GM12878 (cell line): ENCODE measurements around the gene PGBD4. TPM values are rescaled to one million over a fixed set of nuclear protein-coding genes. Genes with fewer than 3 reads are reported as not detected.

Experiments
- ATF7 ChIP-seq: fragments of 450-650 bp; IDR thresholded peaks from 2 replicates; pipeline ENCODE4 v1.6.1; 2016; ENCODE audit warnings: low read depth, mild to moderate bottlenecking
- BRCA1 ChIP-seq: IDR thresholded peaks from 2 replicates; pipeline ENCODE4 v1.6.1; 2011; ENCODE audit warnings: low read depth, low read length, improper control_type of control experiment
- CUX1 ChIP-seq: IDR thresholded peaks from 2 replicates; pipeline ENCODE4 v1.6.1; 2012; ENCODE audit warnings: improper control_type of control experiment, low read depth, low read length; ENCODE audit not compliant: insufficient replicate concordance
- IRF4 ChIP-seq: IDR thresholded peaks from 2 replicates; pipeline ENCODE4 v1.6.1; 2011; ENCODE audit warnings: low read depth, low read length
- KLF5 ChIP-seq: fragments of 450-650 bp; IDR thresholded peaks from 2 replicates; pipeline ENCODE4 v1.6.1; 2014; ENCODE audit warnings: mild to moderate bottlenecking; ENCODE audit not compliant: partially characterized antibody
- LARP7 ChIP-seq: fragments of 450-650 bp; IDR thresholded peaks from 2 replicates; pipeline ENCODE4 v1.6.1; 2017; ENCODE audit warnings: mild to moderate bottlenecking
- MYC ChIP-seq: IDR thresholded peaks from 2 replicates; pipeline ENCODE4 v1.6.1; 2011; ENCODE audit warnings: mild to moderate bottlenecking, low read length, moderate library complexity, inconsistent platforms; ENCODE audit not compliant: insufficient read depth, insufficient replicate concordance, insufficient read length, severe bottlenecking
- PML ChIP-seq: IDR thresholded peaks from 2 replicates; pipeline ENCODE4 v1.6.1; 2012; ENCODE audit warnings: low read length, inconsistent platforms
- POLR2A ChIP-seq: IDR thresholded peaks from 2 replicates; pipeline ENCODE4 v1.6.1; 2011; ENCODE audit warnings: low read depth, mild to moderate bottlenecking, low read length
- RBBP5 ChIP-seq: fragments of 200-600 bp; sonication (generic); conservative IDR thresholded peaks from 2 replicates; pipeline ENCODE4 v1.6.1; 2016
- RUNX3 ChIP-seq: IDR thresholded peaks from 2 replicates; pipeline ENCODE4 v1.6.1; 2012; ENCODE audit warnings: low read length, inconsistent platforms
- SPI1 ChIP-seq: IDR thresholded peaks from 2 replicates; pipeline ENCODE4 v1.6.1; 2011; ENCODE audit warnings: low read depth, mild to moderate bottlenecking, low read length, moderate library complexity, borderline replicate concordance; ENCODE audit not compliant: insufficient read depth
- YY1 ChIP-seq: IDR thresholded peaks from 2 replicates; pipeline ENCODE4 v1.6.1; 2011; ENCODE audit warnings: low read depth, mild to moderate bottlenecking, low read length
- polyA plus RNA-seq, 11 experiments: library from polyadenylated mRNA; depleted of rRNA in 4 of 11; unstranded in 6 of 11; stranded (reverse) in 5 of 11; fragments of >200 nt; fragmentation: Nextera tagmentation in 4 of 11; fragmentation: Illumina TruSeq in 1 of 11; extraction: Ambion mirVana in 4 of 11; extraction: Trizol in 1 of 11; gene quantifications; 1 replicate in 1 of 11; 2 replicates in 10 of 11; pipeline versions ENCODE4 v1.2.1 to v1.2.3, GENCODE V29; 2011 to 2016; ENCODE audit warnings: inconsistent platforms in 2 of 11, missing spikeins in 2 of 11, low read depth in 1 of 11
- total RNA-seq, 4 experiments: library from RNA; depleted of rRNA in 3 of 4; stranded (reverse); fragments of >200 nt in 3 of 4; fragmentation: Illumina TruSeq in 1 of 4; extraction: Trizol in 1 of 4; gene quantifications; 2 replicates each; pipeline versions ENCODE4 v1.2.1 to v1.2.3, GENCODE V29; 2013 to 2021
- TF ChIP-seq, protein P1 (sequence below): IDR thresholded peaks from 2 replicates; pipeline ENCODE4 v1.6.1; 2012; ENCODE audit warnings: mild to moderate bottlenecking, low read depth, low read length
- TF ChIP-seq, protein P2 (sequence below): fragments of 450-650 bp; IDR thresholded peaks from 2 replicates; pipeline ENCODE4 v1.6.1; 2017; ENCODE audit warnings: mild to moderate bottlenecking, moderate library complexity

The PGBD4 gene
- total and polyA plus RNA-seq, 10 of the 15 experiments (the other 5 are each of a cell fraction or from before 2014, with no cell fraction given) = 1.2 to 5.8 (median 2.8) TPM

DNA sequence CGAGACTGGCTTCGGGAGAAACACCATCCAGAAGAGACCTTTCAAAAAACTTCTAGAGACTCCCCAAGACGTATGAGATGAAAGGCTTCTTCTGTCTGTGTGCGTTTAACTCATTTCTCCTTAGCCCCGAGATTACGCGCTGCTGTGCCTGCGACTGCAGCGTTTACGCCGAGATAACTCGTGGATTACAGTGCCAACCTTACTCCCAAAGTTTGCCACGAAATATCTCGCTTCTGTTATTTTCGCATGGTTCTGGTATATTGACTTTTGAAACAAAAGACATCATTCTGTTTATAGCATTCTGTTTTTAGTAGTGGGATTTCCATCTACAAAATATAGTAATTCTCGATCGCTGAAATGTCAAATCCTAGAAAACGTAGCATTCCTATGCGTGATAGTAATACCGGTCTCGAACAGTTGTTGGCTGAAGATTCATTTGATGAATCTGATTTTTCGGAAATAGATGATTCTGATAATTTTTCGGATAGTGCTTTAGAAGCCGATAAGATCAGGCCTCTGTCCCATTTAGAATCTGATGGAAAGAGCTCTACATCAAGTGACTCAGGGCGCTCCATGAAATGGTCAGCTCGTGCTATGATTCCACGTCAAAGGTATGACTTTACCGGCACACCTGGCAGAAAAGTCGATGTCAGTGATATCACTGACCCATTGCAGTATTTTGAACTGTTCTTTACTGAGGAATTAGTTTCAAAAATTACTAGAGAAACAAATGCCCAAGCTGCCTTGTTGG is 467 bp downstream of the PGBD4 start (continued):
- TF ChIP-seq MYC = no peak
- TF ChIP-seq POLR2A = no peak
- no peak for TF ChIP-seq KLF5
- TF ChIP-seq CUX1 = no peak
- TF ChIP-seq, protein P1, sequence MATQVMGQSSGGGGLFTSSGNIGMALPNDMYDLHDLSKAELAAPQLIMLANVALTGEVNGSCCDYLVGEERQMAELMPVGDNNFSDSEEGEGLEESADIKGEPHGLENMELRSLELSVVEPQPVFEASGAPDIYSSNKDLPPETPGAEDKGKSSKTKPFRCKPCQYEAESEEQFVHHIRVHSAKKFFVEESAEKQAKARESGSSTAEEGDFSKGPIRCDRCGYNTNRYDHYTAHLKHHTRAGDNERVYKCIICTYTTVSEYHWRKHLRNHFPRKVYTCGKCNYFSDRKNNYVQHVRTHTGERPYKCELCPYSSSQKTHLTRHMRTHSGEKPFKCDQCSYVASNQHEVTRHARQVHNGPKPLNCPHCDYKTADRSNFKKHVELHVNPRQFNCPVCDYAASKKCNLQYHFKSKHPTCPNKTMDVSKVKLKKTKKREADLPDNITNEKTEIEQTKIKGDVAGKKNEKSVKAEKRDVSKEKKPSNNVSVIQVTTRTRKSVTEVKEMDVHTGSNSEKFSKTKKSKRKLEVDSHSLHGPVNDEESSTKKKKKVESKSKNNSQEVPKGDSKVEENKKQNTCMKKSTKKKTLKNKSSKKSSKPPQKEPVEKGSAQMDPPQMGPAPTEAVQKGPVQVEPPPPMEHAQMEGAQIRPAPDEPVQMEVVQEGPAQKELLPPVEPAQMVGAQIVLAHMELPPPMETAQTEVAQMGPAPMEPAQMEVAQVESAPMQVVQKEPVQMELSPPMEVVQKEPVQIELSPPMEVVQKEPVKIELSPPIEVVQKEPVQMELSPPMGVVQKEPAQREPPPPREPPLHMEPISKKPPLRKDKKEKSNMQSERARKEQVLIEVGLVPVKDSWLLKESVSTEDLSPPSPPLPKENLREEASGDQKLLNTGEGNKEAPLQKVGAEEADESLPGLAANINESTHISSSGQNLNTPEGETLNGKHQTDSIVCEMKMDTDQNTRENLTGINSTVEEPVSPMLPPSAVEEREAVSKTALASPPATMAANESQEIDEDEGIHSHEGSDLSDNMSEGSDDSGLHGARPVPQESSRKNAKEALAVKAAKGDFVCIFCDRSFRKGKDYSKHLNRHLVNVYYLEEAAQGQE = no peak
- TF ChIP-seq ATF7 = no peak; the same call in 1 of the 2 replicates
- no peak for TF ChIP-seq RUNX3
- no peak for TF ChIP-seq YY1
- TF ChIP-seq SPI1 = no peak
- TF ChIP-seq, protein P2, sequence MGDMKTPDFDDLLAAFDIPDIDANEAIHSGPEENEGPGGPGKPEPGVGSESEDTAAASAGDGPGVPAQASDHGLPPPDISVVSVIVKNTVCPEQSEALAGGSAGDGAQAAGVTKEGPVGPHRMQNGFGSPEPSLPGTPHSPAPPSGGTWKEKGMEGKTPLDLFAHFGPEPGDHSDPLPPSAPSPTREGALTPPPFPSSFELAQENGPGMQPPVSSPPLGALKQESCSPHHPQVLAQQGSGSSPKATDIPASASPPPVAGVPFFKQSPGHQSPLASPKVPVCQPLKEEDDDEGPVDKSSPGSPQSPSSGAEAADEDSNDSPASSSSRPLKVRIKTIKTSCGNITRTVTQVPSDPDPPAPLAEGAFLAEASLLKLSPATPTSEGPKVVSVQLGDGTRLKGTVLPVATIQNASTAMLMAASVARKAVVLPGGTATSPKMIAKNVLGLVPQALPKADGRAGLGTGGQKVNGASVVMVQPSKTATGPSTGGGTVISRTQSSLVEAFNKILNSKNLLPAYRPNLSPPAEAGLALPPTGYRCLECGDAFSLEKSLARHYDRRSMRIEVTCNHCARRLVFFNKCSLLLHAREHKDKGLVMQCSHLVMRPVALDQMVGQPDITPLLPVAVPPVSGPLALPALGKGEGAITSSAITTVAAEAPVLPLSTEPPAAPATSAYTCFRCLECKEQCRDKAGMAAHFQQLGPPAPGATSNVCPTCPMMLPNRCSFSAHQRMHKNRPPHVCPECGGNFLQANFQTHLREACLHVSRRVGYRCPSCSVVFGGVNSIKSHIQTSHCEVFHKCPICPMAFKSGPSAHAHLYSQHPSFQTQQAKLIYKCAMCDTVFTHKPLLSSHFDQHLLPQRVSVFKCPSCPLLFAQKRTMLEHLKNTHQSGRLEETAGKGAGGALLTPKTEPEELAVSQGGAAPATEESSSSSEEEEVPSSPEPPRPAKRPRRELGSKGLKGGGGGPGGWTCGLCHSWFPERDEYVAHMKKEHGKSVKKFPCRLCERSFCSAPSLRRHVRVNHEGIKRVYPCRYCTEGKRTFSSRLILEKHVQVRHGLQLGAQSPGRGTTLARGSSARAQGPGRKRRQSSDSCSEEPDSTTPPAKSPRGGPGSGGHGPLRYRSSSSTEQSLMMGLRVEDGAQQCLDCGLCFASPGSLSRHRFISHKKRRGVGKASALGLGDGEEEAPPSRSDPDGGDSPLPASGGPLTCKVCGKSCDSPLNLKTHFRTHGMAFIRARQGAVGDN = no peak
- TF ChIP-seq IRF4 = 0 out of 2 replicates have a peak, but pooled peaks have one; percentile 1
- TF ChIP-seq BRCA1 = no peak
- TF ChIP-seq RBBP5 = no peak
- TF ChIP-seq LARP7 = 0 out of 2 replicates have a peak, but pooled peaks have one; percentile 24
- 0 out of 2 replicates have a peak, but pooled peaks have one; percentile 5 for TF ChIP-seq PML
